ENCODE measurements around the gene CYB561D2. TPM values are rescaled to one million over a fixed set of nuclear protein-coding genes. Genes with fewer than 3 reads are reported as not detected.

Gene CYB561D2
- total RNA-seq, 1 experiment from 2014 or later: 27.5 TPM

DNA sequence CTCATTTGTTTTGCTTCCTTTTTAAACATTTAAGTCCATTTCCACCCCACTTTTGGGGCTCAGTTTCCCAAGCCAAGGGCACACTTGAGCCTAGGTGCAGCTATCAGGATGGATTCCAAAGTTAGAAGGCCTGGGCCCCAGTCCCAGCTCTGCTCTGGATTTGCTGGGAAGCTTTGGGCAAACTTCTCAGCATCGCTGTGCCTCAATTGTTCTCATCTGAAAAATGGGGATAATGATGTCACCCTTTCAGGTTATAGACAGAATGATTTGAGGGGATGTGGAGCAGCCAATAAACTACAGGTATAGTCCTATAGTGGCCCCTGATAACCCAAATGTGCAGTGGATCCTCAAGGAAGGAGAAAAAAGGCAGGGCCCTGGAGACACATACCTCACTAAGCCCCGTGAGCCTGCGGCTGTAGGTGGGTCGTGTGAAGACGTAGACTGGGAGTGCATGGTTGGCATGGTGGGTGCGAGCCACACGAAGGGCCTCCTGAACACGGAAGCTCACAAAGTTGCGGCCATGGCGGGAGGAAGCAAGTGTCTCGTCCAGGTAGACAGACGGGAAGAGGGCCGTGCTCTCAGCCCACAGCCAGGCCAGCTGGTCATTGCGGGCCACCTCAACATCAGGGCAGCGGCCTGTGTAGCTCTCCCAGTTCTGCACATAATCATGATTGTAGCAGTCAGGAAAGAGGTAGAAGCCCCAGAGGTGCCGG, 31.3 kb upstream of the CYB561D2 start:
- TSS peak; percentile 63 for BruUV-seq (replicated peaks)
- TF ChIP-seq, protein P1, sequence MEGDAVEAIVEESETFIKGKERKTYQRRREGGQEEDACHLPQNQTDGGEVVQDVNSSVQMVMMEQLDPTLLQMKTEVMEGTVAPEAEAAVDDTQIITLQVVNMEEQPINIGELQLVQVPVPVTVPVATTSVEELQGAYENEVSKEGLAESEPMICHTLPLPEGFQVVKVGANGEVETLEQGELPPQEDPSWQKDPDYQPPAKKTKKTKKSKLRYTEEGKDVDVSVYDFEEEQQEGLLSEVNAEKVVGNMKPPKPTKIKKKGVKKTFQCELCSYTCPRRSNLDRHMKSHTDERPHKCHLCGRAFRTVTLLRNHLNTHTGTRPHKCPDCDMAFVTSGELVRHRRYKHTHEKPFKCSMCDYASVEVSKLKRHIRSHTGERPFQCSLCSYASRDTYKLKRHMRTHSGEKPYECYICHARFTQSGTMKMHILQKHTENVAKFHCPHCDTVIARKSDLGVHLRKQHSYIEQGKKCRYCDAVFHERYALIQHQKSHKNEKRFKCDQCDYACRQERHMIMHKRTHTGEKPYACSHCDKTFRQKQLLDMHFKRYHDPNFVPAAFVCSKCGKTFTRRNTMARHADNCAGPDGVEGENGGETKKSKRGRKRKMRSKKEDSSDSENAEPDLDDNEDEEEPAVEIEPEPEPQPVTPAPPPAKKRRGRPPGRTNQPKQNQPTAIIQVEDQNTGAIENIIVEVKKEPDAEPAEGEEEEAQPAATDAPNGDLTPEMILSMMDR (IDR thresholded peaks at IDR 0.05): no peak
- TF ChIP-seq TCF7L2 (IDR thresholded peaks at IDR 0.05; ENCODE audit: low read depth, low read length) (no peak), POLR2AphosphoS5 (IDR thresholded peaks at IDR 0.05; ENCODE audit: low read depth, low read length) (no peak), SIN3A (IDR thresholded peaks at IDR 0.05; ENCODE audit: borderline replicate concordance, insufficient read depth, low read depth, low read length) (no peak)
- TF ChIP-seq, protein P2, sequence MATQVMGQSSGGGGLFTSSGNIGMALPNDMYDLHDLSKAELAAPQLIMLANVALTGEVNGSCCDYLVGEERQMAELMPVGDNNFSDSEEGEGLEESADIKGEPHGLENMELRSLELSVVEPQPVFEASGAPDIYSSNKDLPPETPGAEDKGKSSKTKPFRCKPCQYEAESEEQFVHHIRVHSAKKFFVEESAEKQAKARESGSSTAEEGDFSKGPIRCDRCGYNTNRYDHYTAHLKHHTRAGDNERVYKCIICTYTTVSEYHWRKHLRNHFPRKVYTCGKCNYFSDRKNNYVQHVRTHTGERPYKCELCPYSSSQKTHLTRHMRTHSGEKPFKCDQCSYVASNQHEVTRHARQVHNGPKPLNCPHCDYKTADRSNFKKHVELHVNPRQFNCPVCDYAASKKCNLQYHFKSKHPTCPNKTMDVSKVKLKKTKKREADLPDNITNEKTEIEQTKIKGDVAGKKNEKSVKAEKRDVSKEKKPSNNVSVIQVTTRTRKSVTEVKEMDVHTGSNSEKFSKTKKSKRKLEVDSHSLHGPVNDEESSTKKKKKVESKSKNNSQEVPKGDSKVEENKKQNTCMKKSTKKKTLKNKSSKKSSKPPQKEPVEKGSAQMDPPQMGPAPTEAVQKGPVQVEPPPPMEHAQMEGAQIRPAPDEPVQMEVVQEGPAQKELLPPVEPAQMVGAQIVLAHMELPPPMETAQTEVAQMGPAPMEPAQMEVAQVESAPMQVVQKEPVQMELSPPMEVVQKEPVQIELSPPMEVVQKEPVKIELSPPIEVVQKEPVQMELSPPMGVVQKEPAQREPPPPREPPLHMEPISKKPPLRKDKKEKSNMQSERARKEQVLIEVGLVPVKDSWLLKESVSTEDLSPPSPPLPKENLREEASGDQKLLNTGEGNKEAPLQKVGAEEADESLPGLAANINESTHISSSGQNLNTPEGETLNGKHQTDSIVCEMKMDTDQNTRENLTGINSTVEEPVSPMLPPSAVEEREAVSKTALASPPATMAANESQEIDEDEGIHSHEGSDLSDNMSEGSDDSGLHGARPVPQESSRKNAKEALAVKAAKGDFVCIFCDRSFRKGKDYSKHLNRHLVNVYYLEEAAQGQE (IDR thresholded peaks at IDR 0.05; ENCODE audit: insufficient read depth in 1 of 2, low read depth in 2 of 2, low read length in 1 of 2): no peak
- POLR2A ChIA-PET: interaction anchor here (0.5 to 0.6 kb wide), 2 partner anchors 84 to 217 kb away, joined by 3 to 5 read pairs; partner anchors contain the start of gene GNAI2
- H3K9me3 ChIP-seq (ENCODE audit: control insufficient read depth, insufficient read depth, low read depth, low read length): no peaks in the 10 kb centered on the region
- H3K27me3 ChIP-seq (ENCODE audit: control insufficient read depth, insufficient read depth, low read length): no peaks in the 10 kb centered on the region
- no peak overlapping the region for H3K27ac ChIP-seq (ENCODE audit: low read length)
- H3K36me3 ChIP-seq (ENCODE audit: control insufficient read depth, insufficient read depth, low read length): no peaks in the 10 kb centered on the region; the same call in 1 of the 2 replicates
- ATAC-seq: no peak
- in situ Hi-C loops (cut with HindIII; ENCODE audit: low pct_unique_long_range_greater_than_20kb, low sequenced_read_pairs): no loop called here
- intact Hi-C loops (cut with micrococcal nuclease; ENCODE audit: unreplicated experiment): no loop called here
- DNase-seq (ENCODE audit: low read depth, low spot score): no peak
- CTCF ChIA-PET: no interaction called here
- H3K4me1 ChIP-seq (ENCODE audit: control insufficient read depth, insufficient read depth, low read length): peaks cover 20% of the 10 kb centered on the region
- H3K4me3 ChIP-seq (ENCODE audit: low read depth in 2 of 2, low read length in 2 of 2): no peak overlapping the region

DNA sequence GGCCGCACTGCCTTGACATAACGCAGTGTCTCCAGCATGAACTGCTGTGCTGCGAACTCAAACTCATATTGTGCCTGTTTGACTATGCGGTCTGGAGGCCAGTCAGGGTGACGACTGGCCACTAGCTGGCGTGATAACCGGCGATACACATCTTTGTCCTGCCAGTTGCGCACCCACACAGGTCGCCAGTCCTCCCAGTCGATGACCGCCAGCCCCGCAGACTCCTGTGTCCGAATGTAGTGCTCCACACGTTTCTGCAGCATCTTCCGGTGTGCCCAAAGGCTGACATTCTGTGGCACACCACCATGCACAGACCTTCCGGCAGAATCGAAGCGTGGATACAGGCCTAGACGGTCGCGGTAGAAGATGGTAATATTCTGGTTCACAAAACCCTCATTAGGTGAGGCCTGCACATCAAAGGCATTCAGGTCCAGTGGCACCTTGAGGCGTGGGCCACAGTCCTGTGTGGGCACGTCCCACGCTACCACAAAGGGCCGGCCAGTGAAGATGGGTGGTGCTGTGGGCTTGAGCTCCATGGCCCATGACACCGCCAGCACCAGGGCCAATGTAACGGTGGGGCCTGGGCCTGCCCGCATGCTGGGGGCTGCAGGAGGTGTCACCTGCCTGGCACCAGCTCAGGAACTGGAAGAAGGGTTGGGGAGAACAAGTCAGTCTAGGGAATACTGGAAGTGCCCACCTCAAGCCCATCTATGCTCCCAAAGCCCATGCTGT, 30.6 kb upstream of the CYB561D2 start:
- H3K4me1 ChIP-seq (ENCODE audit: control insufficient read depth, insufficient read depth, low read length): peaks cover 23% of the 10 kb centered on the region
- H3K9me3 ChIP-seq (ENCODE audit: control insufficient read depth, insufficient read depth, low read depth, low read length): no peaks in the 10 kb centered on the region
- TF ChIP-seq, protein P1 (IDR thresholded peaks at IDR 0.05): peak; percentile 20; the same call in 1 of the 2 replicates
- TF ChIP-seq SIN3A (IDR thresholded peaks at IDR 0.05; ENCODE audit: borderline replicate concordance, insufficient read depth, low read depth, low read length): no peak
- in situ Hi-C loops (cut with HindIII; ENCODE audit: low pct_unique_long_range_greater_than_20kb, low sequenced_read_pairs): no loop called here
- H3K36me3 ChIP-seq (ENCODE audit: control insufficient read depth, insufficient read depth, low read length): no peaks in the 10 kb centered on the region; the same call in 1 of the 2 replicates
- peak overlapping the region; percentile 92 for H3K27ac ChIP-seq (ENCODE audit: low read length)
- DNase-seq (ENCODE audit: low read depth, low spot score): no peak
- ChIA-PET CTCF (no interaction called here), POLR2A (interaction anchor here (0.6 kb wide), 1 partner anchor 218 kb away, joined by 3 read pairs; no protein-coding TSS in a partner anchor)
- no peaks in the 10 kb centered on the region for H3K27me3 ChIP-seq (ENCODE audit: control insufficient read depth, insufficient read depth, low read length)
- intact Hi-C loops (cut with micrococcal nuclease; ENCODE audit: unreplicated experiment): no loop called here
- ATAC-seq: no peak
- BruUV-seq (replicated peaks): no TSS peak
- H3K4me3 ChIP-seq (ENCODE audit: low read depth in 2 of 2, low read length in 2 of 2): peak overlapping the region; percentile 82 to 93
